H1 (cell line): ENCODE measurements around the gene C19orf44. TPM values are rescaled to one million over a fixed set of nuclear protein-coding genes. Genes with fewer than 3 reads are reported as not detected.

Experiments used
- CTCF ChIA-PET: fragments of 300-600 bp; sonication (Branson Sonifier 250); formaldehyde crosslinking; loops from one replicate; lab custom pipeline; 2021; ENCODE audit not compliant: partially characterized antibody; lab: Charles Lee
- POLR2A ChIA-PET: fragments of 300-600 bp; sonication (Branson Sonifier 250); formaldehyde crosslinking; loops from one replicate; lab custom pipeline; 2021; ENCODE audit warnings: inconsistent platforms; ENCODE audit not compliant: partially characterized antibody; lab: Charles Lee
- DNase-seq, 2 experiments: peaks; one replicate each; pipeline versions ENCODE4 v3.0.0 to v3.0.0-alpha.2; 2010 to 2022; ENCODE audit warnings: low spot score in 2 of 2, low read depth in 1 of 2, mixed read lengths in 1 of 2
- FAIRE-seq: peaks from 2 replicates; lab custom pipeline; 2011; peaks lifted over from hg19 to GRCh38; lab: Jason Lieb, UNC
- H2AFZ ChIP-seq: 2 replicates; pipeline ENCODE4 v1.8.1; 2012; ENCODE audit warnings: low read length, inconsistent platforms
- H2AK5ac ChIP-seq: 2 replicates; pipeline ENCODE4 v1.6.1; 2013; ENCODE audit warnings: low read depth, low read length
- H2BK120ac ChIP-seq: replicated peaks from 2 replicates; pipeline ENCODE3; 2013; ENCODE audit warnings: low read depth, low read length, inconsistent platforms
- H2BK12ac ChIP-seq: 2 replicates; pipeline ENCODE4 v1.6.1; 2013; ENCODE audit warnings: low read depth, low read length
- H2BK15ac ChIP-seq: 2 replicates; pipeline ENCODE4 v1.6.1; 2013; ENCODE audit warnings: low read length
- H2BK20ac ChIP-seq: 2 replicates; pipeline ENCODE4 v1.6.1; 2013; ENCODE audit warnings: low read length
- H2BK5ac ChIP-seq: 2 replicates; pipeline ENCODE4 v1.6.1; 2013; ENCODE audit warnings: low read depth, low read length
- H3K14ac ChIP-seq: 2 replicates; pipeline ENCODE4 v1.6.1; 2013; ENCODE audit warnings: inconsistent platforms; ENCODE audit not compliant: insufficient read length
- H3K18ac ChIP-seq: 2 replicates; pipeline ENCODE4 v1.6.1; 2013; ENCODE audit warnings: low read length; ENCODE audit errors: extremely low read depth
- H3K23ac ChIP-seq: 2 replicates; pipeline ENCODE4 v1.6.1; 2013; ENCODE audit warnings: inconsistent platforms; ENCODE audit not compliant: insufficient read length
- H3K23me2 ChIP-seq: 2 replicates; pipeline ENCODE4 v1.6.1; 2013; ENCODE audit warnings: low read depth, low read length
- H3K27ac ChIP-seq: 2 replicates; pipeline ENCODE4 v1.6.1; 2011; ENCODE audit warnings: low read depth, low read length, inconsistent platforms
- H3K27me3 ChIP-seq, 4 experiments: replicated peaks in 1 of 4; 1 replicate in 1 of 4; 2 replicates in 3 of 4; pipeline versions ENCODE4 v1.6.1 to v1.8.1; 2011 to 2013; ENCODE audit warnings: low read length in 3 of 4, mild to moderate bottlenecking in 3 of 4, inconsistent platforms in 2 of 4, mixed read lengths in 2 of 4, moderate library complexity in 1 of 4; ENCODE audit not compliant: control insufficient read depth in 3 of 4, insufficient read depth in 3 of 4; ENCODE audit errors: extremely low read depth in 1 of 4
- H3K36me3 ChIP-seq, 4 experiments: 2 replicates each; pipeline versions ENCODE4 v1.6.1 to v1.8.1; 2011 to 2013; ENCODE audit warnings: mild to moderate bottlenecking in 4 of 4, low read length in 3 of 4, moderate library complexity in 2 of 4, control low read depth in 1 of 4, inconsistent platforms in 1 of 4; ENCODE audit not compliant: insufficient read depth in 4 of 4, control insufficient read depth in 2 of 4
- H3K4ac ChIP-seq: replicated peaks from 2 replicates; pipeline ENCODE3; 2013; ENCODE audit warnings: low read length, low read depth, mixed read lengths, inconsistent platforms; ENCODE audit not compliant: insufficient read length
- H3K4me1 ChIP-seq, 4 experiments: replicated peaks in 1 of 4; 1 replicate in 1 of 4; 2 replicates in 3 of 4; pipeline versions ENCODE4 v1.6.1 to v1.8.1; 2011 to 2013; ENCODE audit warnings: low read length in 3 of 4, inconsistent platforms in 2 of 4, mixed read lengths in 1 of 4; ENCODE audit not compliant: insufficient read depth in 4 of 4, control insufficient read depth in 3 of 4
- H3K4me2 ChIP-seq, 2 experiments: 2 replicates each; pipeline versions ENCODE4 v1.6.1 to v1.8.1; 2011 to 2013; ENCODE audit warnings: low read depth in 2 of 2, low read length in 2 of 2, control low read depth in 1 of 2, inconsistent platforms in 1 of 2, mild to moderate bottlenecking in 1 of 2; ENCODE audit not compliant: insufficient read depth in 1 of 2
- H3K4me3 ChIP-seq, 4 experiments: fragments of 200-600, 300-600 bp in 1 of 4; sonication (generic), shearing (Covaris generic), sonication (Bioruptor Twin) in 1 of 4; 2 replicates each; pipeline versions ENCODE4 v1.5.1 to v1.8.1; 2011 to 2016; ENCODE audit warnings: low read length in 4 of 4, low read depth in 3 of 4, control low read depth in 2 of 4, inconsistent platforms in 2 of 4, mild to moderate bottlenecking in 2 of 4, mixed read lengths in 1 of 4, moderate library complexity in 1 of 4; ENCODE audit not compliant: insufficient read depth in 2 of 4; ENCODE audit errors: extremely low read depth in 1 of 4
- H3K56ac ChIP-seq: replicated peaks from 2 replicates; pipeline ENCODE3; 2013; ENCODE audit warnings: low read depth, mild to moderate bottlenecking, mixed read lengths, low read length, inconsistent platforms; ENCODE audit not compliant: insufficient read length
- H3K79me1 ChIP-seq: 2 replicates; pipeline ENCODE4 v1.6.1; 2013; ENCODE audit warnings: low read depth, low read length, control low read depth
- H3K79me2 ChIP-seq, 2 experiments: 2 replicates each; pipeline versions ENCODE4 v1.6.1 to v1.8.1; 2012 to 2013; ENCODE audit warnings: low read length in 2 of 2, mild to moderate bottlenecking in 2 of 2, inconsistent platforms in 1 of 2; ENCODE audit not compliant: insufficient read depth in 2 of 2, control insufficient read depth in 1 of 2
- H3K9ac ChIP-seq, 4 experiments: replicated peaks in 1 of 4; 1 replicate in 1 of 4; 2 replicates in 3 of 4; pipeline versions ENCODE4 v1.6.1 to v1.8.1; 2011 to 2013; ENCODE audit warnings: low read depth in 3 of 4, low read length in 3 of 4, control low read depth in 2 of 4, mild to moderate bottlenecking in 2 of 4, moderate library complexity in 2 of 4, inconsistent platforms in 1 of 4; ENCODE audit errors: extremely low read depth in 1 of 4
- H3K9me3 ChIP-seq, 2 experiments: 2 replicates each; pipeline versions ENCODE4 v1.6.1 to v1.8.1; 2012 to 2013; ENCODE audit warnings: mild to moderate bottlenecking in 2 of 2, moderate library complexity in 2 of 2, control low read depth in 1 of 2, inconsistent platforms in 1 of 2, low read depth in 1 of 2, low read length in 1 of 2, mixed read lengths in 1 of 2; ENCODE audit not compliant: insufficient read depth in 2 of 2
- H4K20me1 ChIP-seq, 2 experiments: replicated peaks in 1 of 2; 2 replicates each; pipeline versions ENCODE3 to v1.8.1; 2011 to 2013; ENCODE audit warnings: inconsistent platforms in 2 of 2, low read length in 2 of 2, mild to moderate bottlenecking in 1 of 2; ENCODE audit not compliant: insufficient read depth in 2 of 2, control insufficient read depth in 1 of 2
- H4K5ac ChIP-seq: 2 replicates; pipeline ENCODE4 v1.6.1; 2013; ENCODE audit warnings: low read length, low read depth, mixed read lengths, inconsistent platforms; ENCODE audit not compliant: insufficient read length
- H4K8ac ChIP-seq: 2 replicates; pipeline ENCODE4 v1.8.0; 2013; ENCODE audit warnings: mild to moderate bottlenecking, moderate library complexity, low read length, inconsistent platforms; ENCODE audit not compliant: insufficient read depth; ENCODE audit errors: extremely low read depth
- H4K91ac ChIP-seq: replicated peaks from 2 replicates; pipeline ENCODE3; 2013; ENCODE audit warnings: low read length, mixed read lengths, inconsistent platforms; ENCODE audit not compliant: insufficient read length
- ATF3 ChIP-seq: IDR thresholded peaks from 2 replicates; pipeline ENCODE4 v1.6.1; 2011; ENCODE audit warnings: low read depth, mild to moderate bottlenecking, low read length; ENCODE audit not compliant: insufficient read depth
- CHD1 ChIP-seq: IDR thresholded peaks from 2 replicates; pipeline ENCODE4 v1.6.1; 2012; ENCODE audit warnings: low read depth, low read length, improper control_type of control experiment
- CREB1 ChIP-seq: IDR thresholded peaks from 2 replicates; pipeline ENCODE4 v1.6.1; 2012; ENCODE audit warnings: inconsistent platforms
- EP300 ChIP-seq, 2 experiments: IDR thresholded peaks; 1 replicate in 1 of 2; 2 replicates in 1 of 2; pipeline ENCODE4 v1.6.1; 2011 to 2012; ENCODE audit warnings: low read depth in 2 of 2, low read length in 2 of 2, mild to moderate bottlenecking in 2 of 2, borderline replicate concordance in 1 of 2, inconsistent platforms in 1 of 2, moderate library complexity in 1 of 2
- EZH2 ChIP-seq: fragments of 200-600 bp; sonication (generic); IDR thresholded peaks from 2 replicates; pipeline ENCODE4 v1.7.1; 2012; ENCODE audit warnings: low read depth, mild to moderate bottlenecking, moderate library complexity, low read length, inconsistent platforms; ENCODE audit not compliant: severe bottlenecking
- KDM5A ChIP-seq: fragments of 200-600 bp; IDR thresholded peaks from 2 replicates; pipeline ENCODE4 v1.7.1; 2012; ENCODE audit warnings: mild to moderate bottlenecking, low read length, inconsistent platforms, mixed read lengths
- POLR2AphosphoS5 ChIP-seq: IDR thresholded peaks from 2 replicates; pipeline ENCODE4 v1.6.1; 2011; ENCODE audit warnings: low read depth, low read length
- POU5F1 ChIP-seq: IDR thresholded peaks from 2 replicates; pipeline ENCODE4 v1.6.1; 2011; ENCODE audit warnings: low read depth, mild to moderate bottlenecking, low read length, moderate library complexity
- RNF2 ChIP-seq: fragments of 200-900, 300-1000 bp; sonication (generic); IDR thresholded peaks from 2 replicates; pipeline ENCODE4 v1.7.1; 2016; ENCODE audit warnings: borderline replicate concordance, low read depth, mild to moderate bottlenecking, antibody characterized with exemption, low read length; ENCODE audit not compliant: poor library complexity, severe bottlenecking; ENCODE audit errors: missing control alignments
- SIRT6 ChIP-seq: IDR thresholded peaks from one replicate; pipeline ENCODE4 v1.7.1; 2012; ENCODE audit warnings: low read length, inconsistent platforms
- TAF1 ChIP-seq: IDR thresholded peaks from 2 replicates; pipeline ENCODE4 v1.6.1; 2011; ENCODE audit warnings: mild to moderate bottlenecking, low read depth, low read length
- WGBS, 2 experiments: shearing (Covaris generic) in 1 of 2; methylation state at CpG; one replicate each; pipeline versions ENCODE4 v1.1.6 to v1.1.7; 2013 to 2015; ENCODE audit warnings: low lambda C conversion rate in 2 of 2, mixed read lengths in 2 of 2, inconsistent platforms in 1 of 2, low coverage in 1 of 2, missing lambda C conversion rate in 1 of 2; ENCODE audit not compliant: insufficient replicate concordance in 2 of 2, insufficient coverage in 1 of 2, insufficient read length in 1 of 2; ENCODE audit errors: extremely low coverage in 1 of 2, missing lambda C conversion rate in 1 of 2; 5-methylcytosine and 5-hydroxymethylcytosine counted together
- polyA plus RNA-seq, 7 experiments: library from polyadenylated mRNA; depleted of rRNA in 3 of 7; stranded (reverse) in 5 of 7; unstranded in 2 of 7; fragments of >200 nt in 5 of 7; fragments of 200-250 nt in 2 of 7; gene quantifications; 1 replicate in 5 of 7; 2 replicates in 1 of 7; 4 replicates in 1 of 7; pipeline versions ENCODE4 v1.2.1 to v1.2.3, GENCODE V29; 2011 to 2013; ENCODE audit warnings: missing spikeins in 2 of 7, mixed read lengths in 2 of 7
- total RNA-seq: library from RNA; stranded (reverse); fragmentation: NEBNext Ultra II Directional; extraction: Animal tissue kit (Norgen Biotek cat#: 25700); gene quantifications from 2 replicates; pipeline ENCODE4 v1.2.1, GENCODE V29; 2021

Gene C19orf44
- total and polyA plus RNA-seq, 2 of the 8 experiments (the other 6 are each of a cell fraction or from before 2014, with no cell fraction given): 2.1 to 4.5 TPM

GRCh38 chr19:16457195-16457953 lies 38.8 kb upstream of the C19orf44 start:
- no peak overlapping the region for H3K9ac ChIP-seq
- peaks cover 26% of the 10 kb centered on the region for H3K79me1 ChIP-seq
- H2AFZ ChIP-seq: no peak overlapping the region
- H4K20me1 ChIP-seq: peaks cover 14 to 32% of the 10 kb centered on the region in 2 experiments
- H3K14ac ChIP-seq: no peak overlapping the region
- peak overlapping the region; percentile 82 for H2BK5ac ChIP-seq
- H3K27ac ChIP-seq: 0 out of 2 replicates have a peak overlapping the region, but pooled peaks have one; percentile 37
- CTCF ChIA-PET: interaction anchor here (0.5 to 7.1 kb wide), 3 partner anchors 14 to 736 kb away, joined by 3 to 66 read pairs (median 3); no protein-coding TSS in a partner anchor
- no peak overlapping the region for H3K23ac ChIP-seq
- whole genome bisulfite sequencing, 2 experiments: 76% methylated on average over 9 of the region's 16 CpGs; no CpG with 5 or more reads in 1 of the 2 experiments
- H3K9me3 ChIP-seq: no peaks in the 10 kb centered on the region
- peaks cover 16 to 29% (median 23%) of the 10 kb centered on the region in 4 experiments for H3K4me1 ChIP-seq
- DNase-seq (peak in 1 of 2 experiments; percentile 54), FAIRE-seq (no peak)
- no peak overlapping the region; the same call in 1 of the 2 replicates for H2AK5ac ChIP-seq
- peak overlapping the region; percentile 90; the same call in 1 of the 2 replicates for H2BK12ac ChIP-seq
- H3K36me3 ChIP-seq: no peaks in the 10 kb centered on the region
- H3K18ac ChIP-seq: peak overlapping the region; percentile 3; the same call in 1 of the 2 replicates
- H2BK120ac ChIP-seq: no peak overlapping the region
- no peak overlapping the region; the same call in 1 of the 2 replicates for H2BK15ac ChIP-seq
- H3K4ac ChIP-seq: peak overlapping the region; percentile 80
- H3K4me3 ChIP-seq: no peak overlapping the region
- H4K5ac ChIP-seq: peak overlapping the region; percentile 2
- H2BK20ac ChIP-seq: no peak overlapping the region
- H3K23me2 ChIP-seq: peaks cover 2% of the 10 kb centered on the region; the same call in 1 of the 2 replicates
- H3K56ac ChIP-seq: no peak overlapping the region
- POLR2A ChIA-PET: interaction anchor here (0.5 to 1.8 kb wide), 5 partner anchors 13 to 186 kb away, joined by 3 to 6 read pairs (median 3); no protein-coding TSS in a partner anchor
- H3K79me2 ChIP-seq: peaks cover 3 to 89% of the 10 kb centered on the region in 2 experiments; a peak in 3 of 4 replicates
- H4K91ac ChIP-seq: peak overlapping the region; percentile 52
- peak overlapping the region in 1 of 2 experiments; percentile 37; a peak in 3 of 4 replicates for H3K4me2 ChIP-seq
- no peak overlapping the region for H4K8ac ChIP-seq
- no peaks in the 10 kb centered on the region for H3K27me3 ChIP-seq
- no peak for TF ChIP-seq RNF2
- TF ChIP-seq KDM5A: no peak
- no peak for TF ChIP-seq POLR2AphosphoS5
- TF ChIP-seq EZH2: no peak
- TF ChIP-seq EP300 (IDR thresholded peaks at IDR 0.05; ENCODE audit: borderline replicate concordance in 1 of 2, low read depth in 2 of 2, low read length in 2 of 2): no peak
- TF ChIP-seq TAF1: no peak
- no peak for TF ChIP-seq CREB1
- no peak for TF ChIP-seq ATF3
- TF ChIP-seq SIRT6: no peak
- TF ChIP-seq POU5F1: no peak
- no peak for TF ChIP-seq CHD1
